Measurements from ENCODE around the gene MIA. TPM values are rescaled to one million over a fixed set of nuclear protein-coding genes. Genes with fewer than 3 reads are reported as not detected.

The MIA gene
- total and polyA plus RNA-seq, 9 of the 15 experiments (the other 6 are each of a cell fraction or from before 2014, with no cell fraction given), result 0.21 TPM; not detected in 8

DNA sequence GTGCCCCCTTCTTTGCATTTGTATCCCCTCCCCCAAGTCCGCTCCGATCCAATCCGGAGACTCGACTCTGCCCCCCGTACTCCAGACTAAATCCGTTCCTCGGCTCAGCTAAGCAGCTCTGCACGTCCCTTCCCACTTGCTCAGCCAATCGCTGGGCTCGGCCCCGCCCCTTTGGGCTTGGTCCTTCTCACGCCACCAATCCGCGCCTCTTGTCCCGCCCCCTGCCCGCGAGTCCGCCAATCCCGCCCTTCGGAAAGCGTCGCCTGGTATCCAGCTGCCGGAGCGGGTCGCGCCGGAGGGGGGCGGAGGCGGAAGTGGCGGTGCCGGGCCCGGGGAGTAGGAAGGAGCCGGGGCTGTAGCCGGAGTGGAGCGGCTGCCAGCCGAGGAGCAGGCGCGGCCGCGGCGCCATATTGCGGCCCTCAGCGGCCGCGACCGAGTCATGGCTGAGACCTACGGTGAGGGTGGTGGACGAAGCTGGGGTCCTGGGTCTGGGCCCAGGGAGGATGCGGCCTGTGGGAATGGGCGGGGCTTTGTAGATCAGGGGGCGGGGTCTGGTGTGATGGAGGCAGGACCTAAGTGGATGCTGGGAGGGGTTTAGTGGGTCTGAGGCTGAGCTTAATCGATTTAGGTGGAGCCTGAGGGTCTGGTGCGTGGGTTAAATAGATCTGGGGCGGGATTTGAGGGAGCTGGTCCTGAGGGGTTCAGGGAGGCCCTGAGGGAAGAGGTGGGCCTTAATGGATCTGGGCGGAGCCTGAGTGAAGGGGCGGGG lies 2.8 kb downstream of the MIA start, which contains the start of gene RAB4B (continued):
- TF ChIP-seq KLF13 (tag; IDR thresholded peaks at IDR 0.05; ENCODE audit: borderline replicate concordance, low read depth) (peak; percentile 64; the same call in 1 of the 2 replicates), CBFB (CRISPR knock-in tag; IDR thresholded peaks at IDR 0.05) (0 out of 2 replicates have a peak, but pooled peaks have one; percentile 57)
- TF ChIP-seq, protein P1, sequence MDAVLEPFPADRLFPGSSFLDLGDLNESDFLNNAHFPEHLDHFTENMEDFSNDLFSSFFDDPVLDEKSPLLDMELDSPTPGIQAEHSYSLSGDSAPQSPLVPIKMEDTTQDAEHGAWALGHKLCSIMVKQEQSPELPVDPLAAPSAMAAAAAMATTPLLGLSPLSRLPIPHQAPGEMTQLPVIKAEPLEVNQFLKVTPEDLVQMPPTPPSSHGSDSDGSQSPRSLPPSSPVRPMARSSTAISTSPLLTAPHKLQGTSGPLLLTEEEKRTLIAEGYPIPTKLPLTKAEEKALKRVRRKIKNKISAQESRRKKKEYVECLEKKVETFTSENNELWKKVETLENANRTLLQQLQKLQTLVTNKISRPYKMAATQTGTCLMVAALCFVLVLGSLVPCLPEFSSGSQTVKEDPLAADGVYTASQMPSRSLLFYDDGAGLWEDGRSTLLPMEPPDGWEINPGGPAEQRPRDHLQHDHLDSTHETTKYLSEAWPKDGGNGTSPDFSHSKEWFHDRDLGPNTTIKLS (IDR thresholded peaks at IDR 0.05; ENCODE audit: borderline replicate concordance, low read depth), result peak; percentile 15; the same call in 1 of the 2 replicates
- TF ChIP-seq, protein P2, sequence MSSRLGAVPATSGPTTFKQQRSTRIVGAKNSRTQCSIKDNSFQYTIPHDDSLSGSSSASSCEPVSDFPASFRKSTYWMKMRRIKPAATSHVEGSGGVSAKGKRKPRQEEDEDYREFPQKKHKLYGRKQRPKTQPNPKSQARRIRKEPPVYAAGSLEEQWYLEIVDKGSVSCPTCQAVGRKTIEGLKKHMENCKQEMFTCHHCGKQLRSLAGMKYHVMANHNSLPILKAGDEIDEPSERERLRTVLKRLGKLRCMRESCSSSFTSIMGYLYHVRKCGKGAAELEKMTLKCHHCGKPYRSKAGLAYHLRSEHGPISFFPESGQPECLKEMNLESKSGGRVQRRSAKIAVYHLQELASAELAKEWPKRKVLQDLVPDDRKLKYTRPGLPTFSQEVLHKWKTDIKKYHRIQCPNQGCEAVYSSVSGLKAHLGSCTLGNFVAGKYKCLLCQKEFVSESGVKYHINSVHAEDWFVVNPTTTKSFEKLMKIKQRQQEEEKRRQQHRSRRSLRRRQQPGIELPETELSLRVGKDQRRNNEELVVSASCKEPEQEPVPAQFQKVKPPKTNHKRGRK (tag; IDR thresholded peaks at IDR 0.05), result no peak

DNA sequence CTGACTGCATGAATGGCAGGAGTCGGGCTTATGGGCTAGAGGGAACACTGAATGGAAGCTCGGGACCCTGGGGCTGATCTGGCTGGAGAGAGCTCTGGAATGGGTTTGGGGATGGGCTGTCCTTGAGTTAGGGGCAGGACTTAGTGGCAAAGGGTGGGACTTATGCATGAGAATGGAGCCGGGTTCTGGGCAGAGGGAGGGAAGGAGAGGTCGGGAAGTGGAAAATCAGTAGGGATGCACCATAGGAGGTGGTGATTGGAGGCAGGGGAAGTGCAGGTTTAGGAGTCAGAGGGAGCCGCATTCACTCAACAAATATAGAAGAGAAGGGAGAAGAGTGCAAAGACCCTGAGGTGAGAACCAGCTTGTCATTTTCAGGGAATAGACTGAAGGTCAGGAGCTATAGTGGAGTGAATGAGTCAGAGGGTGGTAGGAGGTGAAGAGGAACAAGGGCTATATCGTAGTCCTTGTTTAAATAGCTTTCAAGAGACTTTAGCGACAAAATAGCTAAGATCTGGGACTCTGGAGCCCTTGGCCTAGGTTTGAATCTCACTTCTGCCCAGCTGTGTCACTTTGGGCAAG lies 3.5 kb downstream of the MIA start:
- Histone ChIP-seq H3K4me2 (ENCODE audit: insufficient read depth, low read length) (peak overlapping the region; percentile 100), H3K4me3 (peak overlapping the region; percentile 84), H4K20me1 (replicated peaks; ENCODE audit: control insufficient read depth, insufficient read depth, low read length) (no peaks in the 10 kb centered on the region), H3K27me3 (ENCODE audit: control insufficient read depth in 2 of 2, insufficient read depth in 2 of 2, low read length in 2 of 2) (no peaks in the 10 kb centered on the region), H3K9me3 (replicated peaks; ENCODE audit: control insufficient read depth, insufficient read depth, low read depth, low read length) (no peaks in the 10 kb centered on the region), H3K9me1 (ENCODE audit: control insufficient read depth, insufficient read depth, low read length) (no peaks in the 10 kb centered on the region), H3K36me3 (ENCODE audit: control insufficient read depth, insufficient read depth, low read length) (no peaks in the 10 kb centered on the region), H3K27ac (ENCODE audit: extremely low read depth, low read depth, low read length) (peak overlapping the region; percentile 78), H3K4me1 (replicated peaks in 1 of 2; ENCODE audit: control insufficient read depth in 2 of 2, insufficient read depth in 2 of 2, low read length in 2 of 2) (peaks cover 12 to 22% of the 10 kb centered on the region in 2 experiments; a peak in 4 of 5 replicates), H3K9ac (ENCODE audit: insufficient read depth in 1 of 2, low read depth in 2 of 2, low read length in 2 of 2) (peak overlapping the region; percentile 72 to 90), H3K79me2 (ENCODE audit: control insufficient read depth, insufficient read depth, low read length) (no peaks in the 10 kb centered on the region), H2AFZ (ENCODE audit: low read depth, low read length) (peak overlapping the region; percentile 75)
- peak in 1 of 4 experiments; percentile 51 for DNase-seq (ENCODE audit: extremely low read depth in 1 of 4, low spot score in 3 of 4)
- TSS peak; percentile 48 for BruUV-seq (replicated peaks)
- POLR2A ChIA-PET, result interaction anchor here (0.6 to 3.1 kb wide), 14 partner anchors 8 to 166 kb away, joined by 3 to 26 read pairs (median 4); partner anchors contain the start of genes ACTMAP, EGLN2 and SNRPA
- FAIRE-seq, result no peak
- CTCF ChIA-PET (ENCODE audit: low intra/inter-chr PET ratio), result no interaction called here
- 4% methylated on average over 7 of the region's 7 CpGs for WGBS (ENCODE audit: insufficient coverage, low coverage, missing lambda C conversion rate)
- no peak for ATAC-seq
- intact Hi-C loops (cut with micrococcal nuclease), result loop anchor here (1.0 kb wide), 1 partner anchor 20 kb away; no protein-coding TSS in a partner anchor
- in situ Hi-C loops (cut with MboI), result no loop called here
- TF ChIP-seq PTBP1 (IDR thresholded peaks at IDR 0.05; ENCODE audit: low read depth, low read length), result no peak
- TF ChIP-seq ETV5 (CRISPR knock-in tag; IDR thresholded peaks at IDR 0.05; ENCODE audit: low read depth), result no peak
- no peak for TF ChIP-seq YY1 (IDR thresholded peaks at IDR 0.05; ENCODE audit: borderline replicate concordance in 1 of 3, control insufficient read depth in 1 of 3, extremely low read depth in 1 of 3, insufficient read depth in 3 of 3, insufficient read length in 1 of 3, insufficient replicate concordance in 2 of 3, low read depth in 1 of 3, low read length in 2 of 3)

All from K562 (cell line).